Astrocyte (in vitro differentiated cells and primary cell): ENCODE results near the gene CACNG3. TPM values are rescaled to one million over a fixed set of nuclear protein-coding genes. Genes with fewer than 3 reads are reported as not detected.

Source experiments
- DNase-seq: peaks from one replicate; pipeline ENCODE4 v3.0.0-alpha.2; 2010; ENCODE audit warnings: low read depth
- FAIRE-seq: peaks from 2 replicates; lab custom pipeline; 2011; peaks lifted over from hg19 to GRCh38; lab: Jason Lieb, UNC
- H2AFZ ChIP-seq: 2 replicates; pipeline ENCODE4 v1.6.0; 2012; ENCODE audit warnings: low read depth, low read length, inconsistent platforms
- H3K27ac ChIP-seq: 2 replicates; pipeline ENCODE4 v1.5.1; 2011; ENCODE audit warnings: low read depth, low read length, inconsistent platforms
- H3K27me3 ChIP-seq: 2 replicates; pipeline ENCODE4 v1.6.0; 2011; ENCODE audit warnings: low read length, inconsistent platforms; ENCODE audit not compliant: insufficient read depth
- H3K36me3 ChIP-seq: 2 replicates; pipeline ENCODE4 v1.5.1; 2011; ENCODE audit warnings: low read length, inconsistent platforms; ENCODE audit not compliant: insufficient read depth
- H3K4me1 ChIP-seq: 2 replicates; pipeline ENCODE4 v1.5.1; 2011; ENCODE audit warnings: low read length, inconsistent platforms; ENCODE audit not compliant: insufficient read depth
- H3K4me2 ChIP-seq: 2 replicates; pipeline ENCODE4 v1.6.0; 2012; ENCODE audit warnings: low read length, inconsistent platforms
- H3K4me3 ChIP-seq: 2 replicates; pipeline ENCODE4 v1.5.1; 2011; ENCODE audit warnings: low read depth, mild to moderate bottlenecking, low read length, inconsistent platforms; ENCODE audit not compliant: insufficient read depth
- H3K79me2 ChIP-seq: 2 replicates; pipeline ENCODE4 v1.6.0; 2012; ENCODE audit warnings: mild to moderate bottlenecking, low read length, inconsistent platforms; ENCODE audit not compliant: insufficient read depth
- H3K9ac ChIP-seq: 2 replicates; pipeline ENCODE4 v1.6.0; 2012; ENCODE audit warnings: mild to moderate bottlenecking, low read length, inconsistent platforms
- H3K9me3 ChIP-seq: 2 replicates; pipeline ENCODE4 v1.5.1; 2012; ENCODE audit warnings: low read depth, mild to moderate bottlenecking, low read length, inconsistent platforms; ENCODE audit not compliant: insufficient read depth
- H4K20me1 ChIP-seq: 2 replicates; pipeline ENCODE4 v1.6.0; 2012; ENCODE audit warnings: low read length, inconsistent platforms; ENCODE audit not compliant: insufficient read depth
- H3K27ac Mint-ChIP-seq: one replicate; pipeline ENCODE4 v1.8.0; 2021; ENCODE audit warnings: mild to moderate bottlenecking, mixed read lengths; ENCODE audit not compliant: unreplicated experiment
- H3K27me3 Mint-ChIP-seq: one replicate; pipeline ENCODE4 v1.8.0; 2021; ENCODE audit warnings: low read depth, mixed read lengths; ENCODE audit not compliant: unreplicated experiment
- H3K36me3 Mint-ChIP-seq: one replicate; pipeline ENCODE4 v1.8.0; 2021; ENCODE audit warnings: low read depth, mixed read lengths; ENCODE audit not compliant: unreplicated experiment
- H3K4me1 Mint-ChIP-seq: one replicate; pipeline ENCODE4 v1.8.0; 2021; ENCODE audit warnings: low read depth, mixed read lengths; ENCODE audit not compliant: unreplicated experiment
- H3K4me3 Mint-ChIP-seq: one replicate; pipeline ENCODE4 v1.8.0; 2021; ENCODE audit warnings: mild to moderate bottlenecking, moderate library complexity, mixed read lengths; ENCODE audit not compliant: unreplicated experiment
- H3K9me3 Mint-ChIP-seq: one replicate; pipeline ENCODE4 v1.8.0; 2021; ENCODE audit warnings: mild to moderate bottlenecking, mixed read lengths; ENCODE audit not compliant: unreplicated experiment
- EZH2 ChIP-seq: IDR thresholded peaks from 2 replicates; pipeline ENCODE4 v1.6.1; 2012; ENCODE audit warnings: mild to moderate bottlenecking, low read length, inconsistent platforms; ENCODE audit not compliant: insufficient read depth
- total RNA-seq: library from RNA; stranded (reverse); gene quantifications from 2 replicates; pipeline ENCODE4 v1.2.1, GENCODE V29; 2021
- TF ChIP-seq, protein P1 (sequence below): IDR thresholded peaks from 2 replicates; pipeline ENCODE4 v1.5.1; 2011; ENCODE audit warnings: low read depth, mild to moderate bottlenecking, inconsistent platforms, low read length, moderate library complexity; ENCODE audit not compliant: insufficient read depth

The CACNG3 gene
- total RNA-seq, 1 donor from 2014 or later, result not detected

- DNase-seq, result no peak
- no peaks in the 10 kb centered on the region for H3K9me3 ChIP-seq
- no peak overlapping the region for H3K4me3 ChIP-seq
- Mint-ChIP-seq H3K4me1 (no peaks in the 10 kb centered on the region), H3K9me3 (no peaks in the 10 kb centered on the region), H3K27me3 (peaks cover 26% of the 10 kb centered on the region), H3K4me3 (no peak overlapping the region), H3K36me3 (no peaks in the 10 kb centered on the region), H3K27ac (no peak overlapping the region)
- no peak overlapping the region for H2AFZ ChIP-seq
- no peaks in the 10 kb centered on the region for H3K79me2 ChIP-seq
- no peak overlapping the region for H3K4me2 ChIP-seq
- no peaks in the 10 kb centered on the region for H4K20me1 ChIP-seq
- no peaks in the 10 kb centered on the region for H3K4me1 ChIP-seq
- H3K27ac ChIP-seq, result no peak overlapping the region
- H3K36me3 ChIP-seq, result no peaks in the 10 kb centered on the region
- TF ChIP-seq, protein P1, sequence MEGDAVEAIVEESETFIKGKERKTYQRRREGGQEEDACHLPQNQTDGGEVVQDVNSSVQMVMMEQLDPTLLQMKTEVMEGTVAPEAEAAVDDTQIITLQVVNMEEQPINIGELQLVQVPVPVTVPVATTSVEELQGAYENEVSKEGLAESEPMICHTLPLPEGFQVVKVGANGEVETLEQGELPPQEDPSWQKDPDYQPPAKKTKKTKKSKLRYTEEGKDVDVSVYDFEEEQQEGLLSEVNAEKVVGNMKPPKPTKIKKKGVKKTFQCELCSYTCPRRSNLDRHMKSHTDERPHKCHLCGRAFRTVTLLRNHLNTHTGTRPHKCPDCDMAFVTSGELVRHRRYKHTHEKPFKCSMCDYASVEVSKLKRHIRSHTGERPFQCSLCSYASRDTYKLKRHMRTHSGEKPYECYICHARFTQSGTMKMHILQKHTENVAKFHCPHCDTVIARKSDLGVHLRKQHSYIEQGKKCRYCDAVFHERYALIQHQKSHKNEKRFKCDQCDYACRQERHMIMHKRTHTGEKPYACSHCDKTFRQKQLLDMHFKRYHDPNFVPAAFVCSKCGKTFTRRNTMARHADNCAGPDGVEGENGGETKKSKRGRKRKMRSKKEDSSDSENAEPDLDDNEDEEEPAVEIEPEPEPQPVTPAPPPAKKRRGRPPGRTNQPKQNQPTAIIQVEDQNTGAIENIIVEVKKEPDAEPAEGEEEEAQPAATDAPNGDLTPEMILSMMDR, result no peak
- no peak overlapping the region for H3K9ac ChIP-seq
- no peak for FAIRE-seq
- no peaks in the 10 kb centered on the region for H3K27me3 ChIP-seq
Observed at GRCh38 chr16:24318680-24319079, 62.5 kb downstream of the CACNG3 start.

DNA sequence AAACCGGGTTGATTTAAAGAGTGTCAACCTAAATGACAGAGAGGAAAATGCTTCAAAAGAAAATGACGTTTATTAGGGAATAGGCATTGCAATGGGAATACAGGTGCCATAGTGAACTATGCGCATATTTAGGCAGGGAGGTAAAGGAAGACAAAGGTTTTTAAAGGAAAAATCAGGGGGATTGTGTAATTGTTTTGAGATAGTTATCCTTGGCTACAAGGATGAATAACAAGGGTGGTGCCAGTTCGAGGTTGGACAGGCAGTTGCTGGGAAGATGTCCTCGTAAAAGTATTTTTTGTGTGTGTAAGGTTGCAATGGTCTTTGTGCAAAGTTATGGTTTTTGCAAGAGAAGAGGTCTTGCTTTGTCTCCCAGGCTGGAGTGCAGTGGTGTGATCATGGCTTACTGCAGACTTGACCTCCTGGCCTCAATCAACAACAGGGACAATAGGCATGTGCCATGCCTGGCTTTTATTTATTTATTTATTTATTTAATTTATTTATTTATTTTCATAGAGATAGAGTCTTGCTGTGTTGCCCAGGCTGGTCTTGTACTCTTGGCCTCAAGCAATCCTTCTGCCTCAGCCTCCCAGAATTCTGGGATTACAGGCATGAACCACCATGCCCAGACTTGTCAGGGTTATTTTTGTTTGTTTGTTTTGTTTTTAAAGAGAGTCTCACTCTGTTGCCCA is 63.1 kb downstream of the CACNG3 start:
- Mint-ChIP-seq H3K4me3 (no peak overlapping the region), H3K36me3 (no peaks in the 10 kb centered on the region), H3K27ac (no peak overlapping the region), H3K4me1 (no peaks in the 10 kb centered on the region), H3K9me3 (no peaks in the 10 kb centered on the region), H3K27me3 (peaks cover 29% of the 10 kb centered on the region)
- Histone ChIP-seq H3K27ac (no peak overlapping the region), H3K36me3 (no peaks in the 10 kb centered on the region), H3K27me3 (no peaks in the 10 kb centered on the region), H3K79me2 (no peaks in the 10 kb centered on the region), H3K9ac (no peak overlapping the region), H3K4me1 (no peaks in the 10 kb centered on the region), H3K9me3 (no peaks in the 10 kb centered on the region), H2AFZ (no peak overlapping the region), H3K4me3 (no peak overlapping the region), H4K20me1 (no peaks in the 10 kb centered on the region), H3K4me2 (no peak overlapping the region)
- FAIRE-seq, result no peak
- DNase-seq, result no peak
- TF ChIP-seq, protein P1, result no peak
- no peak for TF ChIP-seq EZH2

GRCh38 chr16:24322106-24322505 is 66.0 kb downstream of the CACNG3 start:
- Histone ChIP-seq H3K36me3 (no peaks in the 10 kb centered on the region), H3K27me3 (no peaks in the 10 kb centered on the region), H2AFZ (no peak overlapping the region), H4K20me1 (no peaks in the 10 kb centered on the region), H3K9me3 (peaks cover 4% of the 10 kb centered on the region), H3K4me3 (no peak overlapping the region), H3K9ac (no peak overlapping the region), H3K4me1 (no peaks in the 10 kb centered on the region), H3K27ac (no peak overlapping the region), H3K79me2 (no peaks in the 10 kb centered on the region), H3K4me2 (no peak overlapping the region)
- no peak overlapping the region for H3K4me3 Mint-ChIP-seq
- FAIRE-seq, result no peak
- H3K4me1 Mint-ChIP-seq, result no peaks in the 10 kb centered on the region
- H3K9me3 Mint-ChIP-seq, result no peaks in the 10 kb centered on the region
- no peak for TF ChIP-seq EZH2
- TF ChIP-seq, protein P1, result no peak
- no peak overlapping the region for H3K27ac Mint-ChIP-seq
- no peak for DNase-seq
- no peaks in the 10 kb centered on the region for H3K36me3 Mint-ChIP-seq
- H3K27me3 Mint-ChIP-seq, result peaks cover 31% of the 10 kb centered on the region
